H1 (cell line): Measurements from ENCODE around the gene TSHZ2. TPM values are rescaled to one million over a fixed set of nuclear protein-coding genes. Genes with fewer than 3 reads are reported as not detected.

Source experiments
- CTCF ChIA-PET: fragments of 300-600 bp; sonication (Branson Sonifier 250); formaldehyde crosslinking; loops from one replicate; lab custom pipeline; 2021; ENCODE audit not compliant: partially characterized antibody; lab: Charles Lee
- POLR2A ChIA-PET: fragments of 300-600 bp; sonication (Branson Sonifier 250); formaldehyde crosslinking; loops from one replicate; lab custom pipeline; 2021; ENCODE audit warnings: inconsistent platforms; ENCODE audit not compliant: partially characterized antibody; lab: Charles Lee
- DNase-seq, 2 experiments: peaks; one replicate each; pipeline versions ENCODE4 v3.0.0 to v3.0.0-alpha.2; 2010 to 2022; ENCODE audit warnings: low spot score in 2 of 2, low read depth in 1 of 2, mixed read lengths in 1 of 2
- FAIRE-seq: peaks from 2 replicates; lab custom pipeline; 2011; peaks lifted over from hg19 to GRCh38; lab: Jason Lieb, UNC
- H2AFZ ChIP-seq: 2 replicates; pipeline ENCODE4 v1.8.1; 2012; ENCODE audit warnings: low read length, inconsistent platforms
- H2AK5ac ChIP-seq: 2 replicates; pipeline ENCODE4 v1.6.1; 2013; ENCODE audit warnings: low read depth, low read length
- H2BK120ac ChIP-seq: replicated peaks from 2 replicates; pipeline ENCODE3; 2013; ENCODE audit warnings: low read depth, low read length, inconsistent platforms
- H2BK12ac ChIP-seq: 2 replicates; pipeline ENCODE4 v1.6.1; 2013; ENCODE audit warnings: low read depth, low read length
- H2BK15ac ChIP-seq: 2 replicates; pipeline ENCODE4 v1.6.1; 2013; ENCODE audit warnings: low read length
- H2BK20ac ChIP-seq: 2 replicates; pipeline ENCODE4 v1.6.1; 2013; ENCODE audit warnings: low read length
- H2BK5ac ChIP-seq: 2 replicates; pipeline ENCODE4 v1.6.1; 2013; ENCODE audit warnings: low read depth, low read length
- H3K14ac ChIP-seq: 2 replicates; pipeline ENCODE4 v1.6.1; 2013; ENCODE audit warnings: inconsistent platforms; ENCODE audit not compliant: insufficient read length
- H3K18ac ChIP-seq: 2 replicates; pipeline ENCODE4 v1.6.1; 2013; ENCODE audit warnings: low read length; ENCODE audit errors: extremely low read depth
- H3K23ac ChIP-seq: 2 replicates; pipeline ENCODE4 v1.6.1; 2013; ENCODE audit warnings: inconsistent platforms; ENCODE audit not compliant: insufficient read length
- H3K23me2 ChIP-seq: 2 replicates; pipeline ENCODE4 v1.6.1; 2013; ENCODE audit warnings: low read depth, low read length
- H3K27ac ChIP-seq: 2 replicates; pipeline ENCODE4 v1.6.1; 2011; ENCODE audit warnings: low read depth, low read length, inconsistent platforms
- H3K27me3 ChIP-seq, 4 experiments: replicated peaks in 1 of 4; 1 replicate in 1 of 4; 2 replicates in 3 of 4; pipeline versions ENCODE4 v1.6.1 to v1.8.1; 2011 to 2013; ENCODE audit warnings: low read length in 3 of 4, mild to moderate bottlenecking in 3 of 4, inconsistent platforms in 2 of 4, mixed read lengths in 2 of 4, moderate library complexity in 1 of 4; ENCODE audit not compliant: control insufficient read depth in 3 of 4, insufficient read depth in 3 of 4; ENCODE audit errors: extremely low read depth in 1 of 4
- H3K36me3 ChIP-seq, 4 experiments: 2 replicates each; pipeline versions ENCODE4 v1.6.1 to v1.8.1; 2011 to 2013; ENCODE audit warnings: mild to moderate bottlenecking in 4 of 4, low read length in 3 of 4, moderate library complexity in 2 of 4, control low read depth in 1 of 4, inconsistent platforms in 1 of 4; ENCODE audit not compliant: insufficient read depth in 4 of 4, control insufficient read depth in 2 of 4
- H3K4ac ChIP-seq: replicated peaks from 2 replicates; pipeline ENCODE3; 2013; ENCODE audit warnings: low read length, low read depth, mixed read lengths, inconsistent platforms; ENCODE audit not compliant: insufficient read length
- H3K4me1 ChIP-seq, 4 experiments: replicated peaks in 1 of 4; 1 replicate in 1 of 4; 2 replicates in 3 of 4; pipeline versions ENCODE4 v1.6.1 to v1.8.1; 2011 to 2013; ENCODE audit warnings: low read length in 3 of 4, inconsistent platforms in 2 of 4, mixed read lengths in 1 of 4; ENCODE audit not compliant: insufficient read depth in 4 of 4, control insufficient read depth in 3 of 4
- H3K4me2 ChIP-seq, 2 experiments: 2 replicates each; pipeline versions ENCODE4 v1.6.1 to v1.8.1; 2011 to 2013; ENCODE audit warnings: low read depth in 2 of 2, low read length in 2 of 2, control low read depth in 1 of 2, inconsistent platforms in 1 of 2, mild to moderate bottlenecking in 1 of 2; ENCODE audit not compliant: insufficient read depth in 1 of 2
- H3K4me3 ChIP-seq, 4 experiments: fragments of 200-600, 300-600 bp in 1 of 4; sonication (generic), shearing (Covaris generic), sonication (Bioruptor Twin) in 1 of 4; 2 replicates each; pipeline versions ENCODE4 v1.5.1 to v1.8.1; 2011 to 2016; ENCODE audit warnings: low read length in 4 of 4, low read depth in 3 of 4, control low read depth in 2 of 4, inconsistent platforms in 2 of 4, mild to moderate bottlenecking in 2 of 4, mixed read lengths in 1 of 4, moderate library complexity in 1 of 4; ENCODE audit not compliant: insufficient read depth in 2 of 4; ENCODE audit errors: extremely low read depth in 1 of 4
- H3K56ac ChIP-seq: replicated peaks from 2 replicates; pipeline ENCODE3; 2013; ENCODE audit warnings: low read depth, mild to moderate bottlenecking, mixed read lengths, low read length, inconsistent platforms; ENCODE audit not compliant: insufficient read length
- H3K79me1 ChIP-seq: 2 replicates; pipeline ENCODE4 v1.6.1; 2013; ENCODE audit warnings: low read depth, low read length, control low read depth
- H3K79me2 ChIP-seq, 2 experiments: 2 replicates each; pipeline versions ENCODE4 v1.6.1 to v1.8.1; 2012 to 2013; ENCODE audit warnings: low read length in 2 of 2, mild to moderate bottlenecking in 2 of 2, inconsistent platforms in 1 of 2; ENCODE audit not compliant: insufficient read depth in 2 of 2, control insufficient read depth in 1 of 2
- H3K9ac ChIP-seq, 4 experiments: replicated peaks in 1 of 4; 1 replicate in 1 of 4; 2 replicates in 3 of 4; pipeline versions ENCODE4 v1.6.1 to v1.8.1; 2011 to 2013; ENCODE audit warnings: low read depth in 3 of 4, low read length in 3 of 4, control low read depth in 2 of 4, mild to moderate bottlenecking in 2 of 4, moderate library complexity in 2 of 4, inconsistent platforms in 1 of 4; ENCODE audit errors: extremely low read depth in 1 of 4
- H3K9me3 ChIP-seq, 2 experiments: 2 replicates each; pipeline versions ENCODE4 v1.6.1 to v1.8.1; 2012 to 2013; ENCODE audit warnings: mild to moderate bottlenecking in 2 of 2, moderate library complexity in 2 of 2, control low read depth in 1 of 2, inconsistent platforms in 1 of 2, low read depth in 1 of 2, low read length in 1 of 2, mixed read lengths in 1 of 2; ENCODE audit not compliant: insufficient read depth in 2 of 2
- H4K20me1 ChIP-seq, 2 experiments: replicated peaks in 1 of 2; 2 replicates each; pipeline versions ENCODE3 to v1.8.1; 2011 to 2013; ENCODE audit warnings: inconsistent platforms in 2 of 2, low read length in 2 of 2, mild to moderate bottlenecking in 1 of 2; ENCODE audit not compliant: insufficient read depth in 2 of 2, control insufficient read depth in 1 of 2
- H4K5ac ChIP-seq: 2 replicates; pipeline ENCODE4 v1.6.1; 2013; ENCODE audit warnings: low read length, low read depth, mixed read lengths, inconsistent platforms; ENCODE audit not compliant: insufficient read length
- H4K8ac ChIP-seq: 2 replicates; pipeline ENCODE4 v1.8.0; 2013; ENCODE audit warnings: mild to moderate bottlenecking, moderate library complexity, low read length, inconsistent platforms; ENCODE audit not compliant: insufficient read depth; ENCODE audit errors: extremely low read depth
- H4K91ac ChIP-seq: replicated peaks from 2 replicates; pipeline ENCODE3; 2013; ENCODE audit warnings: low read length, mixed read lengths, inconsistent platforms; ENCODE audit not compliant: insufficient read length
- ATF2 ChIP-seq: IDR thresholded peaks from 2 replicates; pipeline ENCODE4 v1.6.1; 2012; ENCODE audit warnings: low read length, inconsistent platforms
- BACH1 ChIP-seq: IDR thresholded peaks from 2 replicates; pipeline ENCODE4 v1.6.1; 2012; ENCODE audit warnings: low read length, improper control_type of control experiment
- CBX5 ChIP-seq: fragments of 300-800, 300-1000 bp; sonication (generic); IDR thresholded peaks from 2 replicates; pipeline ENCODE4 v1.7.1; 2016; ENCODE audit warnings: antibody characterized with exemption, low read length, low read depth
- CBX8 ChIP-seq: fragments of 300-800, 300-1000 bp; sonication (generic); IDR thresholded peaks from 2 replicates; pipeline ENCODE4 v1.7.1; 2016; ENCODE audit warnings: low read depth, low read length, borderline replicate concordance
- CTBP2 ChIP-seq: IDR thresholded peaks from 2 replicates; pipeline ENCODE4 v1.7.0; 2011; ENCODE audit warnings: borderline replicate concordance, mild to moderate bottlenecking, moderate library complexity, mixed read lengths, low read length; ENCODE audit not compliant: insufficient read depth, insufficient read length
- EGR1 ChIP-seq: IDR thresholded peaks from 2 replicates; pipeline ENCODE4 v1.6.1; 2011; ENCODE audit warnings: low read depth, low read length, borderline replicate concordance
- JUN ChIP-seq: IDR thresholded peaks from 2 replicates; pipeline ENCODE4 v1.6.1; 2011; ENCODE audit warnings: low read depth, mild to moderate bottlenecking, improper control_type of control experiment, low read length
- MAX ChIP-seq: IDR thresholded peaks from 2 replicates; pipeline ENCODE4 v1.6.1; 2012; ENCODE audit warnings: inconsistent platforms
- NANOG ChIP-seq: IDR thresholded peaks from 2 replicates; pipeline ENCODE4 v1.6.1; 2011; ENCODE audit warnings: low read length, low read depth, mild to moderate bottlenecking, inconsistent platforms; ENCODE audit not compliant: insufficient read depth, poor library complexity, severe bottlenecking
- RBBP5 ChIP-seq: IDR thresholded peaks from 2 replicates; pipeline ENCODE4 v1.7.1; 2012; ENCODE audit warnings: low read depth, mild to moderate bottlenecking, inconsistent platforms, low read length, moderate library complexity, borderline replicate concordance
- TBP ChIP-seq: IDR thresholded peaks from 2 replicates; pipeline ENCODE4 v1.6.1; 2011; ENCODE audit warnings: low read depth, low read length, improper control_type of control experiment
- WGBS, 2 experiments: shearing (Covaris generic) in 1 of 2; methylation state at CpG; one replicate each; pipeline versions ENCODE4 v1.1.6 to v1.1.7; 2013 to 2015; ENCODE audit warnings: low lambda C conversion rate in 2 of 2, mixed read lengths in 2 of 2, inconsistent platforms in 1 of 2, low coverage in 1 of 2, missing lambda C conversion rate in 1 of 2; ENCODE audit not compliant: insufficient replicate concordance in 2 of 2, insufficient coverage in 1 of 2, insufficient read length in 1 of 2; ENCODE audit errors: extremely low coverage in 1 of 2, missing lambda C conversion rate in 1 of 2; 5-methylcytosine and 5-hydroxymethylcytosine counted together
- polyA plus RNA-seq, 7 experiments: library from polyadenylated mRNA; depleted of rRNA in 3 of 7; stranded (reverse) in 5 of 7; unstranded in 2 of 7; fragments of >200 nt in 5 of 7; fragments of 200-250 nt in 2 of 7; gene quantifications; 1 replicate in 5 of 7; 2 replicates in 1 of 7; 4 replicates in 1 of 7; pipeline versions ENCODE4 v1.2.1 to v1.2.3, GENCODE V29; 2011 to 2013; ENCODE audit warnings: missing spikeins in 2 of 7, mixed read lengths in 2 of 7
- total RNA-seq: library from RNA; stranded (reverse); fragmentation: NEBNext Ultra II Directional; extraction: Animal tissue kit (Norgen Biotek cat#: 25700); gene quantifications from 2 replicates; pipeline ENCODE4 v1.2.1, GENCODE V29; 2021

The TSHZ2 gene
- total and polyA plus RNA-seq, 2 of the 8 experiments (the other 6 are each of a cell fraction or from before 2014, with no cell fraction given), result 0.14 to 0.30 TPM

DNA sequence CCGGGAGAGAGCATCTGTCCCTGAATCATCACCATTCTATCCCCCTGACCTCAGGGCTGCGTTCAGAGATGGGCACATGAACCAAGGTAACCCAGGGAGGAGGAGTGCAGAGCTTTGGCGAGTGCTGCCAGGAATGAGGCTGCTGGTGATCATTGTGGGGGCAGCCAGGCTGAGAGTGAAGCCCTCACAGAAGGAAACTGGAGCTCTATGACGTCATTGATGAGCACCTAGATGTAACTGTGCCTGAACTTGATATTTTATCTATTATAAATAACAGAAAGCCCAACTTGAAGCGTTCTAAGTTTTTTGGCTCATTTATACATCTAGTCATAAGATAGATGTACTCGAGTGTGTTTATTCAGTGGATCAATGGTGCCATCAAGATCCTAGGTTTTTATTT, 17.3 kb upstream of the TSHZ2 start:
- H2BK5ac ChIP-seq, result no peak overlapping the region
- H3K23ac ChIP-seq, result no peak overlapping the region
- H3K9me3 ChIP-seq, result no peaks in the 10 kb centered on the region
- no peak overlapping the region for H2BK20ac ChIP-seq
- H2BK120ac ChIP-seq, result no peak overlapping the region
- H3K79me2 ChIP-seq, result no peaks in the 10 kb centered on the region
- no peak overlapping the region for H2BK12ac ChIP-seq
- H3K9ac ChIP-seq, result no peak overlapping the region
- H3K4me2 ChIP-seq, result no peak overlapping the region
- no peak overlapping the region for H3K18ac ChIP-seq
- no peak overlapping the region for H3K4ac ChIP-seq
- no peak overlapping the region for H4K5ac ChIP-seq
- no peak overlapping the region for H2AFZ ChIP-seq
- H3K36me3 ChIP-seq, result no peaks in the 10 kb centered on the region
- no peak overlapping the region for H3K14ac ChIP-seq
- TF ChIP-seq MAX (no peak), BACH1 (no peak), ATF2 (no peak), EGR1 (no peak), CBX8 (no peak), TBP (no peak), JUN (no peak), CTBP2 (no peak), NANOG (no peak), RBBP5 (no peak), CBX5 (no peak)
- FAIRE-seq, result no peak
- no peak overlapping the region for H2BK15ac ChIP-seq
- no peak for DNase-seq
- no peak overlapping the region for H3K4me3 ChIP-seq
- no peaks in the 10 kb centered on the region for H3K23me2 ChIP-seq
- ChIA-PET CTCF (interaction anchor here (1.1 kb wide), 1 partner anchor 8 kb away, joined by 3 read pairs; no protein-coding TSS in a partner anchor), POLR2A (no interaction called here)
- H3K4me1 ChIP-seq, result no peaks in the 10 kb centered on the region
- H4K20me1 ChIP-seq, result no peaks in the 10 kb centered on the region
- H2AK5ac ChIP-seq, result no peak overlapping the region
- H4K91ac ChIP-seq, result no peak overlapping the region
- H3K79me1 ChIP-seq, result no peaks in the 10 kb centered on the region
- no peak overlapping the region for H4K8ac ChIP-seq
- no peak overlapping the region for H3K56ac ChIP-seq
- WGBS, 2 experiments, result 90% methylated on average over 6 of the region's 6 CpGs; no CpG with 5 or more reads in 1 of the 2 experiments
- H3K27ac ChIP-seq, result no peak overlapping the region
- H3K27me3 ChIP-seq, result no peaks in the 10 kb centered on the region
